HL-60 (cell line): ENCODE results near the gene CCDC124.

Source experiments
- GABPA ChIP-seq: IDR thresholded peaks from 2 replicates; pipeline ENCODE4 v1.6.1; 2012; ENCODE audit warnings: low read depth
- SPI1 ChIP-seq: IDR thresholded peaks from 2 replicates; pipeline ENCODE4 v1.6.1; 2012; ENCODE audit warnings: low read depth, mild to moderate bottlenecking, borderline replicate concordance
- TF ChIP-seq, protein P1 (sequence below): IDR thresholded peaks from one replicate; pipeline ENCODE4 v1.5.1; 2011; ENCODE audit warnings: low read length, control low read depth, inconsistent platforms; ENCODE audit not compliant: insufficient read depth

DNA sequence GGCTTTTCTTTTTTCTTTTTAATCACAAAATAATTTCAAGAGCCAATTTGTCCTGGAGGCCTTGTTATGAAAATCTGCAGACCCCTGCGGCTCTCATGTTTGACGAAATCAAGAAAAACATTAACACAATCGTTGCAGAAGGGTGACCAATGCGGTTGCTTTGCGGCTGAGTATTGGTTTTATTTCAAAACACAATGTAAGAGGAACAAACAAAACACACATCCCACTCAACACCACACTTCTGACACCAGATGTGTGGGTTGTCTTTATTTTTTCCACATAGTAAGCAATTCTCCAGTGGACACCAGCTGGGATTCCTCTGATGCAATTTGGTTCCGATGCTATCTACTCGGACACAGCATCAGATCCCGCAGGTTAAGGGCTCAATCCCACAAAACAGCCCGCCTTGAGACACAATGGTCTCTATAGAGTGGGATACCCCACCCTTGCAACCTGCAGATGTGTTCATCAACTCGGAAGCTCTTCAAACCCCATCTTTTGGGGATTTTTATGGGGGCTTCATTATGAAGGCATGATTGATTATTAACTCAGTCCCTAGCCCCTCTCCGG lies 21.9 kb upstream of the CCDC124 start:
- TF ChIP-seq SPI1: no peak
- TF ChIP-seq, protein P1, sequence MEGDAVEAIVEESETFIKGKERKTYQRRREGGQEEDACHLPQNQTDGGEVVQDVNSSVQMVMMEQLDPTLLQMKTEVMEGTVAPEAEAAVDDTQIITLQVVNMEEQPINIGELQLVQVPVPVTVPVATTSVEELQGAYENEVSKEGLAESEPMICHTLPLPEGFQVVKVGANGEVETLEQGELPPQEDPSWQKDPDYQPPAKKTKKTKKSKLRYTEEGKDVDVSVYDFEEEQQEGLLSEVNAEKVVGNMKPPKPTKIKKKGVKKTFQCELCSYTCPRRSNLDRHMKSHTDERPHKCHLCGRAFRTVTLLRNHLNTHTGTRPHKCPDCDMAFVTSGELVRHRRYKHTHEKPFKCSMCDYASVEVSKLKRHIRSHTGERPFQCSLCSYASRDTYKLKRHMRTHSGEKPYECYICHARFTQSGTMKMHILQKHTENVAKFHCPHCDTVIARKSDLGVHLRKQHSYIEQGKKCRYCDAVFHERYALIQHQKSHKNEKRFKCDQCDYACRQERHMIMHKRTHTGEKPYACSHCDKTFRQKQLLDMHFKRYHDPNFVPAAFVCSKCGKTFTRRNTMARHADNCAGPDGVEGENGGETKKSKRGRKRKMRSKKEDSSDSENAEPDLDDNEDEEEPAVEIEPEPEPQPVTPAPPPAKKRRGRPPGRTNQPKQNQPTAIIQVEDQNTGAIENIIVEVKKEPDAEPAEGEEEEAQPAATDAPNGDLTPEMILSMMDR: no peak
- no peak for TF ChIP-seq GABPA
